Lower leg skin (tissue), 3 donors: ENCODE results near the gene KNCN.

Source experiments
- POLR2A ChIP-seq, 2 donors: fragments of 450-650 bp; IDR thresholded peaks; one replicate each; pipeline ENCODE4 v1.6.1; 2016 to 2017; ENCODE audit warnings: antibody characterized with exemption in 2 of 2, mild to moderate bottlenecking in 1 of 2, moderate library complexity in 1 of 2
- TF ChIP-seq, protein P1 (sequence below), 3 donors: fragments of 450-650 bp; IDR thresholded peaks; one replicate each; pipeline ENCODE4 v1.5.1; 2016; ENCODE audit warnings: antibody characterized with exemption in 3 of 3, mild to moderate bottlenecking in 3 of 3, moderate library complexity in 2 of 3

DNA sequence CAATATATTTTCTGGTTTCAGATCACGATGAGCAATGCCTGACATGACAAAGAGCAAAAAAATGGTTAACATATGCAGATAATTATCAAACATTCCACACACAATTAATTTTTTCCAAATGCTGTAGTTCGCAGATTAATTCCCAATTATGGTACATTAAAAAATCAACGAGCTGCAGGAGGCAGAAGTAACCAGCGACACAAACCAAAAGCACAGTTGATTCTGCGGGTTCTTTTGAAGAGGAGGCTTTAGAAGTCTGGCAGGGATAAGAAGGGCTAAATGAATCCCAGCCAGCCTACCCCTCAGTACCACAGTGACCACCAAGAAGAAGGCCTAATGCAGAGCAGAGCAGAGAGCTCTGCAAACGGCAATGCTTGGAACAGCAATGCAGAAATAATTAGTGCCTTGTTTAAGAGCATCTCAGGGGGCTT, 17.0 kb upstream of the KNCN start:
- no peak for TF ChIP-seq POLR2A (IDR thresholded peaks at IDR 0.05)
- TF ChIP-seq, protein P1, sequence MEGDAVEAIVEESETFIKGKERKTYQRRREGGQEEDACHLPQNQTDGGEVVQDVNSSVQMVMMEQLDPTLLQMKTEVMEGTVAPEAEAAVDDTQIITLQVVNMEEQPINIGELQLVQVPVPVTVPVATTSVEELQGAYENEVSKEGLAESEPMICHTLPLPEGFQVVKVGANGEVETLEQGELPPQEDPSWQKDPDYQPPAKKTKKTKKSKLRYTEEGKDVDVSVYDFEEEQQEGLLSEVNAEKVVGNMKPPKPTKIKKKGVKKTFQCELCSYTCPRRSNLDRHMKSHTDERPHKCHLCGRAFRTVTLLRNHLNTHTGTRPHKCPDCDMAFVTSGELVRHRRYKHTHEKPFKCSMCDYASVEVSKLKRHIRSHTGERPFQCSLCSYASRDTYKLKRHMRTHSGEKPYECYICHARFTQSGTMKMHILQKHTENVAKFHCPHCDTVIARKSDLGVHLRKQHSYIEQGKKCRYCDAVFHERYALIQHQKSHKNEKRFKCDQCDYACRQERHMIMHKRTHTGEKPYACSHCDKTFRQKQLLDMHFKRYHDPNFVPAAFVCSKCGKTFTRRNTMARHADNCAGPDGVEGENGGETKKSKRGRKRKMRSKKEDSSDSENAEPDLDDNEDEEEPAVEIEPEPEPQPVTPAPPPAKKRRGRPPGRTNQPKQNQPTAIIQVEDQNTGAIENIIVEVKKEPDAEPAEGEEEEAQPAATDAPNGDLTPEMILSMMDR (IDR thresholded peaks at IDR 0.05), result no peak
